ENCODE measurements around the gene TBCD.

The TBCD gene

DNA sequence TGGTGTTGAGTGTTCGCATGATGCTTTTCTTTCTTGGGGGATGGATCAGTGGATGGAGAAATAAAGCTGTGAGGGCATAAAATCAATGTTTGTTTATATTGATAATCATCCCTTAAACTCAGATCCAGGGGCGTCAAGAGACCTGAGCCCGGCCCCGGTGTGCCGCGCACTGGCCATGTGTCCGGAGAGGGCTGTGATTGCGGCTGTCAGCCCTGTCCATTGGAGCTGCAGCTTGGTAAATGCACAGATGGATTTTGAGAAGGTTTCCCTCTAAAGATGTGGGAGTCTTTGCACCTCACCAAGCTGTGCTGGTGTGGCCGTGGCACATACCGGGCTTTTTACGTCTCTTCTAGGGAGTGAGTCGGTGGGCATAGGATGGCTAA is 109.5 kb downstream of the TBCD start:
- no peak for DNase-seq (ENCODE audit: insufficient read length, low spot score)
- no peak for TF ChIP-seq CTCF (IDR thresholded peaks at IDR 0.05; ENCODE audit: insufficient read depth, missing control alignments)
- no peak for FAIRE-seq

DNA sequence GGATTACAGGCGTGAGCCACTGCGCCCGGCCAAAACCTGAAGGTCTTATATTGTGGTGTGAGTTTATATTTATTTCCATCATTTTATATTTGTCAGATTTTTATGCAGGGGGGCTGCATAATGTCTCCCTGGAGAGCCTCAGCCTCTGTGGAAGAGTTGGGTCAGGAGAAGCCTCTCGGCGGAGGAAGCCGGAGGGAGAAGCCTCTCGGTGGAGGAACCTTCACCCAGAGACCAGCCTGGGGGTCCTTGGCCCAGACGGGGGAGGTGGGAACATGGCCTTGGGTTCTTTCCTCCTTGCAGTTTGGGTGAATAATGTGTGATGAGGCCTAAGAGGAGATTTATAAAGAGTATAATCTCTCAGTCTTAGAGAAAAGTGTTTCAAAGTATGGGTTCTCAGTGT is 110.3 kb downstream of the TBCD start:
- DNase-seq (ENCODE audit: insufficient read length, low spot score) (no peak), FAIRE-seq (no peak)
- TF ChIP-seq CTCF (IDR thresholded peaks at IDR 0.05; ENCODE audit: insufficient read depth, missing control alignments): no peak

DNA sequence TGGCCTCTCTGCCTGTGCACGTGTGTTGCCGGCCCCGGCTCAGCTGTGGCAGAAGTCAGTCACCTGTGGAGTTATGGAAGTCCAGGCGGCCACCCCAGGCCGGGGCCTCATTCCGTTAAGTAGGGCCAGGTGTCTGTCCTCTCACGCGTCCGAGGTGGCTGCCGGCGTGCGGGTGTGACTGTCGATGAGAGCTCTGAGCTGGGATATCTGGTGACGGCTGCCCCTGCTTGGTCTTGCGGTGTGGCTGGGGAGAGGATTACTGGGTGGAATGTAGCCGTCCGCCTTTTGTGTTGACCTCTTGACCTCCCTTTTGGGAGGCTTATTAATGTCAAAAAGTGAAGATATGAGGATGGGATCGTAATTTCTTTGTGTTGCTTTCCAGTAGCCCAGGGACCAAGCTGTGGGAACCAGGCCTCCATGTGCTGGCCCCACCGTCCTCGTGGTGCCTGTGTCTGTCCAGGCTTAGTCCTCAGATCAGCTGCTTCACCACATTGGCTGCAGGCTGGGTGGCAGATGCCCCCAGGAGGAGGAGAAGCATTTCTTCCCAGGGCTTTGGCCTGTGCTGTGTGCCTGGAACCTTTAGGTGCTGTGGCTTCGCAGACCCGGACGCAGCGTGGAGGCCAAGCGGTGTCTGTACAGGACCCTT is 111.0 kb downstream of the TBCD start:
- TF ChIP-seq CTCF (IDR thresholded peaks at IDR 0.05; ENCODE audit: insufficient read depth, missing control alignments): no peak
- no peak for FAIRE-seq
- no peak for DNase-seq (ENCODE audit: insufficient read length, low spot score)

- FAIRE-seq: no peak
- no peak for TF ChIP-seq CTCF (IDR thresholded peaks at IDR 0.05; ENCODE audit: insufficient read depth, missing control alignments)
Observed at GRCh38 chr17:82863383-82863940, 111.6 kb downstream of the TBCD start.

GRCh38 chr17:82863941-82864712 is 112.3 kb downstream of the TBCD start:
- FAIRE-seq (no peak), DNase-seq (ENCODE audit: insufficient read length, low spot score) (no peak)

More at GRCh38 chr17:82863383-82863940, 111.6 kb downstream of the TBCD start:
- DNase-seq (ENCODE audit: insufficient read length, low spot score): no peak

GRCh38 chr17:82864713-82865248 is 112.9 kb downstream of the TBCD start:
- FAIRE-seq: no peak
- no peak for TF ChIP-seq CTCF (IDR thresholded peaks at IDR 0.05; ENCODE audit: insufficient read depth, missing control alignments)
- no peak for DNase-seq (ENCODE audit: insufficient read length, low spot score)

More at GRCh38 chr17:82863941-82864712, 112.3 kb downstream of the TBCD start:
- no peak for TF ChIP-seq CTCF (IDR thresholded peaks at IDR 0.05; ENCODE audit: insufficient read depth, missing control alignments)

Data from D721Med (cell line).